ENCODE results near the gene AP1S2. TPM values are rescaled to one million over a fixed set of nuclear protein-coding genes. Genes with fewer than 3 reads are reported as not detected.

AP1S2 gene
- total RNA-seq, 2 experiments from 2014 or later, result 38.6 to 41.2 TPM

DNA sequence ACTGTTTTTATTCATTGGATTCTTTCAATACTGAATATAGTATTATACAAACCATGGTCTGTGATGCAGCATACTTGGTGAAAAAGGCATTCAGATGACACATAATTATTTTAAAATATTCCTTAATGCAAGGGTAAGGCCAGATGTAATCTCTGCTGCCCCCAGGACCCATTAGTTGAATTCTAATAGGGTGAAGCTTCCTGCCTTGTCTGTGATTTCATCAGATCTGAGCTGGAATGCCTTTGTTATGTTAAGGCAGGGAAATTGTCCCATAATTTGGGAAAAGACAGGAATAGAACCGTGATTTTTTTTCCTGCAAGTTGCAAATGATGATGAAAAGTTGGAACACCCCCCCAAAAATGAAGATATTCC, 38.2 kb downstream of the AP1S2 start:
- no peaks in the 10 kb centered on the region for H3K27me3 Mint-ChIP-seq
- H3K36me3 Mint-ChIP-seq (ENCODE audit: low read depth), result peaks cover 43% of the 10 kb centered on the region
- no peak for DNase-seq
- peaks cover 43% of the 10 kb centered on the region for H3K4me1 Mint-ChIP-seq
- H3K27ac Mint-ChIP-seq, result peak overlapping the region; percentile 86
- H3K9me3 Mint-ChIP-seq, result no peaks in the 10 kb centered on the region
- ChIA-PET CTCF (interaction anchor here (0.6 to 1.4 kb wide), 6 partner anchors 9 to 26 kb away, joined by 3 to 6 read pairs (median 4); partner anchors contain the start of gene ZRSR2), POLR2A (no interaction called here)
- no peak overlapping the region for H3K4me3 Mint-ChIP-seq

- DNase-seq, result peak; percentile 33
- Mint-ChIP-seq H3K36me3 (ENCODE audit: low read depth) (peaks cover 38% of the 10 kb centered on the region), H3K4me1 (peaks cover 43% of the 10 kb centered on the region), H3K4me3 (no peak overlapping the region), H3K27ac (peak overlapping the region; percentile 86), H3K27me3 (no peaks in the 10 kb centered on the region), H3K9me3 (no peaks in the 10 kb centered on the region)
- POLR2A ChIA-PET, result no interaction called here
- CTCF ChIA-PET, result interaction anchor here (0.6 to 1.4 kb wide), 6 partner anchors 8 to 67 kb away, joined by 3 to 6 read pairs (median 4); partner anchors contain the start of gene ZRSR2
These were observed 38.7 kb downstream of the AP1S2 start for GRCh38 chrX:15815779-15816437.

DNA sequence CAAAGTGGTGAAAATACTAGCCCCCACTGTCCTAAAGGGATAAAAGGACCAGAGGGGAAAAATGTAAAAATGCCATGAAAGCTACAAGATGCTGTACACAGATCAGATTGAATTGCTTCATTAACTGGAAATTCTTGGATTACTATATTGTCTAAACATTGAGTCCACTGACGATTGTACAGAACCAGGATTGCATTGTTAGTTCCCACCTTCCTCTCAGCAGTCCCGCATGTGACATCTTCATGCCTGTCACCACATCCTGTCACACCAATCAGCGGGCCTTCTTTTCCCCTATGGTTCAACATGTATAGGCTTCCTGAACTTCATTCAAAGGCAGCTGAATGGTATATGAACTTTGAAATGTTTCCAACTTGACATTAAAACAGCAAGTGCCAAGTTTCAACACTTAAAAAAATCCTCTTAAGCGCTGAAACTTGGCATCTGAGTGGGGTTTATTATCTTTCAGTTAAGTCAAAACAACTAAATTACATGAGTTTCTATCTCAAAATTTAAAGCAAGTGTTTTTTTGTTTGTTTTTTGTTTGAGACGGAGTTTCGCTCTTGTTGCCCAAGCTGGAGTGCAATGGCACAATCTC, 39.7 kb downstream of the AP1S2 start:
- CTCF ChIA-PET, result interaction anchor here (1.4 to 1.5 kb wide), 2 partner anchors 10 to 19 kb away, joined by 3 to 5 read pairs; no protein-coding TSS in a partner anchor
- no peaks in the 10 kb centered on the region for H3K27me3 Mint-ChIP-seq
- DNase-seq, result peak; percentile 8
- H3K4me1 Mint-ChIP-seq, result peaks cover 43% of the 10 kb centered on the region
- H3K36me3 Mint-ChIP-seq (ENCODE audit: low read depth), result peaks cover 32% of the 10 kb centered on the region
- no peaks in the 10 kb centered on the region for H3K9me3 Mint-ChIP-seq
- no peak overlapping the region for H3K4me3 Mint-ChIP-seq
- POLR2A ChIA-PET, result no interaction called here
- H3K27ac Mint-ChIP-seq, result peak overlapping the region; percentile 25

GRCh38 chrX:15813416-15813815, 41.2 kb downstream of the AP1S2 start:
- no peak overlapping the region for H3K27ac Mint-ChIP-seq
- H3K4me1 Mint-ChIP-seq, result peaks cover 43% of the 10 kb centered on the region
- no peak for DNase-seq
- H3K36me3 Mint-ChIP-seq (ENCODE audit: low read depth), result peaks cover 35% of the 10 kb centered on the region
- no peak overlapping the region for H3K4me3 Mint-ChIP-seq
- POLR2A ChIA-PET, result no interaction called here
- CTCF ChIA-PET, result interaction anchor here (1.5 kb wide), 1 partner anchor 9 kb away, joined by 3 read pairs; no protein-coding TSS in a partner anchor
- H3K27me3 Mint-ChIP-seq, result no peaks in the 10 kb centered on the region
- no peaks in the 10 kb centered on the region for H3K9me3 Mint-ChIP-seq

DNA sequence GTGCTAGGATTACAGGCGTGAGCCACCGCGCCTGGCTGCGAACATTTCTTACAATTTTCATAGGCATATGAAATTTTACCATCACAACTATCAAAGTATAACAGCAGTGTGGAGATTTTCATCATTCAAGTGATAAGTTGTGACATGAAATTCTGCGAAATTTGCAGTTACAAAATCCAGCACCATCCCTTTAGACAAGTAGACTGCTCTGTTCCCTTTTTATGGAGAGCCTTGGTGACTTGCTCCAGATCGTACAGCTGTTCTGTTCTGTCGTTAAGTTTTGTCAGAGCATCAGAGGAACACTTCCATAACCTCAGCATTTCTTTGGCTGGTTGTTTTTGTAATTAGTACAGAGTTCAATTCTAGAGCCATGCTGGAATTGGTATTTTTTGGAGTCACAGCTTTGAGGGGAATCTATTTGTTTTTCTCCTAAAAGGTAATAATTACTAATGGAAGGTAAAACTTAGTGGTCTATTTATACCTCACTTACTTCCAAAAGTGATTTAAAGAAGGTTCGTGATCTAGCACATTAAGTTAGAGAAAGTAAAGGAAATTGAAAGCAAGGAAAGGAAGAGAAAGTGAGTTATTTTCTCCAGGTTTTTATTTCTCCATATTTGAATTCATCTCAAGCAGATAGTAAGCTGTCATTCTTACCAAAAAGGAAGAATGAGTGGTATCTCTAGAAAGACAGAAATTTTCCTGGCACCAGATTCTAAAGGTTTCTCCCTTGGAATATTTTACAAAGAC, 42.2 kb downstream of the AP1S2 start:
- DNase-seq, result no peak
- Mint-ChIP-seq H3K36me3 (ENCODE audit: low read depth) (peaks cover 31% of the 10 kb centered on the region), H3K4me1 (peaks cover 37% of the 10 kb centered on the region), H3K9me3 (no peaks in the 10 kb centered on the region), H3K27ac (no peak overlapping the region), H3K27me3 (no peaks in the 10 kb centered on the region), H3K4me3 (no peak overlapping the region)
- CTCF ChIA-PET, result interaction anchor here (1.4 kb wide), 1 partner anchor 43 kb away, joined by 3 read pairs; no protein-coding TSS in a partner anchor
- POLR2A ChIA-PET, result no interaction called here

DNA sequence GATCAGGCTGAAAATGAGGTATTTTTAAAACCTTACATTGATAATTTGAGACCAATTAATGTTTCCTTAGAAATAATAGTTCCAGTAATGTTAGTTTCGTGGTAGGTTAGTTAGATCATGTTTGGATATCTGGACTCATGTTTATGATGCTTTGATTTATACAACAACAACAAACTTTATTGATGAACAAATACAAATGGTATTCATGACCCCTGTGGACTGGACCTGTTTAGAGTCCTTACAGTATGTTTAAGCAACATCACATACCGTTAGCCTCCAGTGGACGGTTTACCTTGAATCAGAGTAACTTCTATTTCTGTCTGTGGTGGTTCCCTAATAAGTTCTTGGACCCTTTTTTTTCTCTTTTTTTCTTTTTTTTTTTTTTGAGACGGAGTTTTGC, 46.4 kb downstream of the AP1S2 start:
- H3K36me3 Mint-ChIP-seq (ENCODE audit: low read depth), result peaks cover 31% of the 10 kb centered on the region

GRCh38 chrX:15804563-15804962, 50.0 kb downstream of the AP1S2 start:
- Mint-ChIP-seq H3K27me3 (no peaks in the 10 kb centered on the region), H3K9me3 (no peaks in the 10 kb centered on the region), H3K4me1 (peaks cover 2% of the 10 kb centered on the region), H3K27ac (no peak overlapping the region), H3K36me3 (ENCODE audit: low read depth) (peaks cover 22% of the 10 kb centered on the region), H3K4me3 (no peak overlapping the region)
- DNase-seq, result no peak
- POLR2A ChIA-PET, result no interaction called here
- CTCF ChIA-PET, result interaction anchor here (0.7 to 1.0 kb wide), 3 partner anchors 9 to 1013 kb away, joined by 3 read pairs; no protein-coding TSS in a partner anchor

More for the DNA sequence above, 46.4 kb downstream of the AP1S2 start:
- no peak for DNase-seq
- Mint-ChIP-seq H3K4me3 (no peak overlapping the region), H3K27me3 (no peaks in the 10 kb centered on the region), H3K4me1 (peaks cover 7% of the 10 kb centered on the region), H3K27ac (no peak overlapping the region), H3K9me3 (no peaks in the 10 kb centered on the region)
- ChIA-PET POLR2A (no interaction called here), CTCF (interaction anchor here (0.9 to 1.2 kb wide), 2 partner anchors 8 to 60 kb away, joined by 3 to 4 read pairs; no protein-coding TSS in a partner anchor)

DNA sequence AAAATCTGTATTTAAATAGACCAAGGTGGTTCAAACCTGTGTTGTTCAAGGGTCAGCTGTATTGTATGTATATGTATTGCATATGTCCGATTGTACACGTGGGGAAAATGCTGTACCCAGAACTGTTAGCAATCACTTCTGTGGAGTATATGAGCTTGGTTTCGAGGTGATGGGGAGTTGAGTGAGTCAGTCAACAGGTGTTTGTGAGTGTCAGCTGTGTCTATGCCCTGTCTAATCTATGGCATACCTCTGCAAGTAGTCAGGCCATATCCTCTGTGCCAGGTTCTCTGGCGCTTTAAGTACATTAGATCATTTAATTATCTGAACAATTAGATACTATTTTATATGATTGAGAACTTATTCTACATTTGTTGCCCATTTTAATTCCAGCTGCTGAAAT, 56.9 kb downstream of the AP1S2 start:
- Mint-ChIP-seq H3K27ac (no peak overlapping the region), H3K36me3 (ENCODE audit: low read depth) (peaks cover 19% of the 10 kb centered on the region), H3K9me3 (no peaks in the 10 kb centered on the region), H3K4me3 (no peak overlapping the region), H3K4me1 (peaks cover 35% of the 10 kb centered on the region), H3K27me3 (no peaks in the 10 kb centered on the region)
- CTCF ChIA-PET, result no interaction called here
- DNase-seq, result no peak
- POLR2A ChIA-PET, result no interaction called here

DNA sequence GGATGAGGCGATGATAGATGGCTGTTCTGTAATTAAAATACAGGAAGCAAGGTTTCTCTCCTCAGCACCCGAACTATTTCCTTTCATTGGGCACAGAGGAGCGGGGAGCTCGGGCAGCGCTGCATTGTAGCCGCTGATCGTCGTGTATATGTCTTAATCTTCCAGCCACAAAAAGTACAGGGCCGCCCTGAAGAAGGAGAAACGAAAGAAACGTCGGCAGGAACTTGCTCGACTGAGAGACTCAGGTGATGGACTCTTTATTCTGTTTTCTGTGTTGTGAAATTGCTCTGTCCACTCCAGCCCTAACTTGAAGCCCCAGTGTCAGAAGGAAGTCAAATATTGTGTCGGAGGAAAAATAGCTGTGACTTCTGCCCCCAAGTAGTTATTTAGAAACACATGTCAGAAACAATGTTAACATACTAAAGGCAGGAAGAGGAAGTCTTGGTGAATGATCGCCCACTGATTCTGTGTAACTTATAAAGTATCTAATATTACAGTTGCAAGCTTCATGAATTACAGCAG, 63.8 kb downstream of the AP1S2 start:
- peaks cover 9% of the 10 kb centered on the region for H3K36me3 Mint-ChIP-seq (ENCODE audit: low read depth)
- CTCF ChIA-PET, result interaction anchor here (0.8 to 1.7 kb wide), 3 partner anchors 15 to 31 kb away, joined by 3 to 6 read pairs (median 4); no protein-coding TSS in a partner anchor
- no peak for DNase-seq
- H3K9me3 Mint-ChIP-seq, result no peaks in the 10 kb centered on the region
- no peak overlapping the region for H3K4me3 Mint-ChIP-seq
- H3K27me3 Mint-ChIP-seq, result no peaks in the 10 kb centered on the region
- no peak overlapping the region for H3K27ac Mint-ChIP-seq
- POLR2A ChIA-PET, result no interaction called here
- H3K4me1 Mint-ChIP-seq, result peaks cover 31% of the 10 kb centered on the region

- Mint-ChIP-seq H3K27me3 (no peaks in the 10 kb centered on the region), H3K36me3 (ENCODE audit: low read depth) (peaks cover 12% of the 10 kb centered on the region), H3K4me3 (no peak within 1 kb of the TSS), H3K4me1 (peaks cover 29% of the 10 kb centered on the region), H3K9me3 (no peaks in the 10 kb centered on the region), H3K27ac (no peak within 1 kb of the TSS)
- DNase-seq, result peak; percentile 88
- ChIA-PET POLR2A (interaction anchor here (0.8 to 0.9 kb wide), 2 partner anchors 52 to 65 kb away, joined by 3 read pairs; partner anchors contain the start of genes AP1S2 and CA5B), CTCF (interaction anchor here (0.6 to 1.7 kb wide), 4 partner anchors 26 to 594 kb away, joined by 3 to 6 read pairs (median 4); partner anchors contain the start of gene CA5B)
These were observed 64.4 kb downstream of the AP1S2 start, which contains the start of gene ZRSR2 for GRCh38 chrX:15789979-15790768. Gene ZRSR2, plus strand, starts transcription at chrX:15790484. Its CDS starts 12 bp downstream, at chrX:15790496.

DNA sequence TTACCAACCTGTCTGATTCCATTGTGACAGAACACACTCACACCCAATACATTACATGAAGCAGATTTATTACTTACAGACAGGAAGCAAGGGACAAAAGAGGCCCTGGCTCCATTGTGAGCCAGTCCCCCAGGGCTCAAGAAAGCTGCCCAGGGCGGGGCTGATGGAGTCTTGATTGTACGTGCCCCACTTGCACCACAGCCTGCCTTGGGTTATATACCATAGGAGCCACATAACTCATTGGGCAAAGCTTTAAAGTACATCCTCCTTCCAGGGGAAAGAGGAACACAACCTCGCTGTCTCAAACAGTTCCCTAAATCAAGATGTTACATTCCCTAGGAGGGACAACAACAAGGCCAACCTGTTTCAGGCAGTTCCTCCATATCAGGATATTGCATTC, 67.7 kb downstream of the AP1S2 start:
- ChIA-PET CTCF (no interaction called here), POLR2A (no interaction called here)
- H3K27ac Mint-ChIP-seq, result no peak overlapping the region

DNA sequence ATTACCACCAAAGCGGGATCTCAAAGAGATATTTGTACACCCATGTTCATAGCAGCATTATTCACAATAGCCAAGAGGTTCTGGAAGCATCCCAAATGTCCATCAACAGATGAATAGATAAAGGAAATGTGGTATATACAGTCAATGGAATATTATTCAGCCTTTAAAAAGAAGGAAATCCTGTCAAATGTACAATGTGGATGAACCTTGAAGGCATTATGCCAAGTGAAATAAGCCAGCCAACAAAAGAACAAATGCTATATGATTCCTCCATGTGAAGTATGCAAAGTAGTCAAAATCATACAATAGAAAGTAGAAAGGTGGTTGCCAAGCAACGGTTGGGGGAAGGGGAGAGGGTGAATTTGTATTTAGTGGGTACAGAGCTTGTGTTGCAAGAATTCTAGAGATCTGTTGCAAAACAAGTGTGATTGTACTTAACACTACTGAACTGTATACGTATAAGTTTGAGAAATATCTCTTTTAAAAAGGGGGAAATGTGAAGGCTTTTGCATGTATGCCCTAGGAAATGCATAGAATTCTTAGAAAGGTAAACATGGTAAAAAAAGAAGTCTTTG, 69.3 kb downstream of the AP1S2 start:
- Mint-ChIP-seq H3K27ac (no peak overlapping the region), H3K9me3 (no peaks in the 10 kb centered on the region), H3K4me1 (peaks cover 15% of the 10 kb centered on the region), H3K36me3 (ENCODE audit: low read depth) (peaks cover 23% of the 10 kb centered on the region), H3K4me3 (no peak overlapping the region), H3K27me3 (no peaks in the 10 kb centered on the region)
- CTCF ChIA-PET, result no interaction called here
- POLR2A ChIA-PET, result no interaction called here
- DNase-seq, result no peak

More for the DNA sequence above, 67.7 kb downstream of the AP1S2 start:
- Mint-ChIP-seq H3K27me3 (no peaks in the 10 kb centered on the region), H3K4me1 (peaks cover 12% of the 10 kb centered on the region), H3K9me3 (no peaks in the 10 kb centered on the region), H3K36me3 (ENCODE audit: low read depth) (peaks cover 19% of the 10 kb centered on the region), H3K4me3 (no peak overlapping the region)
- DNase-seq, result no peak
